Body of pancreas (tissue), 4 donors: ENCODE results near the gene ULBP1. TPM values are rescaled to one million over a fixed set of nuclear protein-coding genes. Genes with fewer than 3 reads are reported as not detected.
"Not testable (repeated sequence)": the region's sequence is repeated elsewhere in the genome, so short reads cannot be mapped to it uniquely, and the experiment has no call there.

Experiments
- ATAC-seq: fragments of 150-250 bp; one replicate; pipeline ENCODE4 v1.9.1; 2016
- DNase-seq, 4 donors: peaks; one replicate each; pipeline ENCODE4 v3.0.0-alpha.2; 2019
- H3K27ac ChIP-seq, 4 donors: fragments of 200-600 bp; sonication (generic); 1 replicate in 3 of 4; 2 replicates in 1 of 4; pipeline versions ENCODE4 v1.5.1 to v1.6.1; 2016 to 2019; ENCODE audit warnings: mild to moderate bottlenecking in 1 of 4, mixed read lengths in 1 of 4, moderate library complexity in 1 of 4
- H3K27me3 ChIP-seq, 2 donors: fragments of 200-600 bp; sonication (generic); one replicate each; pipeline ENCODE4 v1.6.0; 2016; ENCODE audit warnings: mild to moderate bottlenecking in 1 of 2
- H3K36me3 ChIP-seq, 2 donors: fragments of 200-600 bp; sonication (generic); replicated peaks in 1 of 2; 2 replicates each; pipeline ENCODE4 v1.5.1; 2016; ENCODE audit warnings: low read depth in 2 of 2; ENCODE audit not compliant: insufficient read depth in 1 of 2
- H3K4me1 ChIP-seq: fragments of 200-600 bp; sonication (generic); one replicate; pipeline ENCODE4 v1.6.0; 2016
- H3K4me3 ChIP-seq, 2 donors: fragments of 200-600 bp; sonication (generic); 1 replicate in 1 of 2; 2 replicates in 1 of 2; pipeline ENCODE4 v1.5.1; 2016 to 2019
- H3K9me3 ChIP-seq, 3 donors: fragments of 200-600 bp; sonication (generic); 1 replicate in 2 of 3; 2 replicates in 1 of 3; pipeline ENCODE4 v1.5.1; 2016
- CTCF ChIP-seq, 7 experiments: fragments of 450-650 bp in 4 of 7; fragments of 200-600 bp in 3 of 7; sonication (generic) in 3 of 7; IDR thresholded peaks; one replicate each; pipeline ENCODE4 v1.5.1; 2016 to 2019; ENCODE audit warnings: antibody characterized with exemption in 7 of 7
- POLR2A ChIP-seq, 3 donors: fragments of 450-650 bp; IDR thresholded peaks; one replicate each; pipeline ENCODE4 v1.6.1; 2016; ENCODE audit warnings: antibody characterized with exemption in 3 of 3, mild to moderate bottlenecking in 2 of 3
- WGBS, 2 donors: methylation state at CpG; one replicate each; pipeline ENCODE4 v1.1.5; 2017; 5-methylcytosine and 5-hydroxymethylcytosine counted together
- intact Hi-C: fragments of 100-400 bp; cut with DNase I; formaldehyde crosslinking; loops from one replicate; pipeline ENCODE4 v1.15.1; 2023
- total RNA-seq, 2 donors: library from RNA; depleted of rRNA; stranded (reverse); fragments of >200 nt; gene quantifications; one replicate each; pipeline ENCODE4 v1.1.0, GENCODE V29; 2016

The ULBP1 gene
- not detected for total RNA-seq

- Histone ChIP-seq H3K27me3 (peaks cover 6 to 33% of the 10 kb centered on the region in 2 donors), H3K9me3 (no peaks in the 10 kb centered on the region), H3K36me3 (no peaks in the 10 kb centered on the region), H3K4me3 (peak within 1 kb of the TSS; percentile 14 to 21), H3K4me1 (peaks cover 25% of the 10 kb centered on the region), H3K27ac (no peak within 1 kb of the TSS)
- peak; percentile 50 to 76 (median 65) for DNase-seq
- TF ChIP-seq CTCF (IDR thresholded peaks at IDR 0.05) = no peak
- no peak for TF ChIP-seq POLR2A (IDR thresholded peaks at IDR 0.05)
- WGBS, 2 donors = 1 to 5% methylated on average over 52 to 68 of the region's 69 CpGs
- intact Hi-C loops = no loop called here
- peak; percentile 79 for ATAC-seq
Observed at GRCh38 chr6:149963462-149964307, at the start of gene ULBP1. Gene ULBP1, plus strand, starts transcription at chr6:149963943. Its CDS starts 107 bp downstream, at chr6:149964050.

- H3K27me3 ChIP-seq = no peaks in the 10 kb centered on the region
- no peaks in the 10 kb centered on the region for H3K36me3 ChIP-seq
- TF ChIP-seq POLR2A (IDR thresholded peaks at IDR 0.05) (no peak), CTCF (IDR thresholded peaks at IDR 0.05) (no peak)
- WGBS, 2 donors = 78 to 81% methylated on average over 9 to 10 of the region's 10 CpGs
- no peaks in the 10 kb centered on the region for H3K9me3 ChIP-seq
- intact Hi-C loops = no loop called here
- ATAC-seq (no peak), DNase-seq (no peak)
- no peaks in the 10 kb centered on the region for H3K4me1 ChIP-seq
- H3K4me3 ChIP-seq = no peak overlapping the region
- H3K27ac ChIP-seq = no peak overlapping the region
Observed at GRCh38 chr6:149915970-149916865, 47.5 kb upstream of the ULBP1 start.

GRCh38 chr6:149917679-149918078 is 46.1 kb upstream of the ULBP1 start:
- Histone ChIP-seq H3K27me3 (no peaks in the 10 kb centered on the region), H3K4me3 (no peak overlapping the region), H3K36me3 (no peaks in the 10 kb centered on the region), H3K9me3 (no peaks in the 10 kb centered on the region), H3K4me1 (peaks cover 5% of the 10 kb centered on the region), H3K27ac (no peak overlapping the region)
- DNase-seq (no peak), ATAC-seq (no peak)
- intact Hi-C loops = no loop called here
- WGBS, 2 donors = 94 to 95% methylated on average over 2 of the region's 2 CpGs
- TF ChIP-seq CTCF (IDR thresholded peaks at IDR 0.05) (no peak), POLR2A (IDR thresholded peaks at IDR 0.05) (no peak)

- no peaks in the 10 kb centered on the region for H3K9me3 ChIP-seq
- H3K4me3 ChIP-seq = no peak overlapping the region
- H3K27me3 ChIP-seq = no peaks in the 10 kb centered on the region
- no peak overlapping the region for H3K27ac ChIP-seq
- no peak for ATAC-seq
- 82 to 85% methylated on average over 6 of the region's 6 CpGs for WGBS, 2 donors
- intact Hi-C loops = no loop called here
- DNase-seq = no peak
- H3K4me1 ChIP-seq = peaks cover 11% of the 10 kb centered on the region
- TF ChIP-seq CTCF (IDR thresholded peaks at IDR 0.05) (no peak), POLR2A (IDR thresholded peaks at IDR 0.05) (no peak)
- H3K36me3 ChIP-seq = no peaks in the 10 kb centered on the region
Observed at GRCh38 chr6:149918151-149918905, 45.4 kb upstream of the ULBP1 start.

GRCh38 chr6:149919126-149919833 is 44.5 kb upstream of the ULBP1 start:
- H3K27ac ChIP-seq, H3K27me3 ChIP-seq, H3K4me3 ChIP-seq, DNase-seq, H3K9me3 ChIP-seq, ATAC-seq, H3K36me3 ChIP-seq, intact Hi-C loops: not testable (repeated sequence)
- WGBS, 2 donors = 62 to 72% methylated on average over 10 to 11 of the region's 11 CpGs
- H3K4me1 ChIP-seq = peaks cover 15% of the 10 kb centered on the region
